HCT116 (cell line): ENCODE measurements around the gene TMEM106C. TPM values are rescaled to one million over a fixed set of nuclear protein-coding genes. Genes with fewer than 3 reads are reported as not detected.

Source experiments
- ATAC-seq: fragments of 200-7000 bp; cut with Tn5 transposase; 2 replicates; pipeline ENCODE4 v1.9.1; 2020; ENCODE audit warnings: mild to moderate bottlenecking, moderate library complexity
- BruUV-seq: library from RNA; stranded (reverse); fragments of 400-500 nt; replicated peaks from 2 replicates; lab custom pipeline; 2021; lab: Mats Ljungman, UMichigan
- CTCF ChIA-PET: fragments of 300-600 bp; sonication (Branson Sonifier 250); formaldehyde crosslinking; loops from one replicate; lab custom pipeline; 2021; ENCODE audit warnings: antibody characterized with exemption; lab: Charles Lee
- POLR2A ChIA-PET: fragments of 300-600, 350-600 bp; sonication (Branson Sonifier 250); formaldehyde crosslinking; loops from one replicate; lab custom pipeline; 2021; ENCODE audit warnings: antibody characterized with exemption; lab: Charles Lee
- RAD21 ChIA-PET, 2 experiments: fragments of 300-600 bp; sonication (Branson Sonifier 250); formaldehyde crosslinking; loops; one replicate each; lab custom pipeline; 2023; ENCODE audit warnings: low total read pairs in 2 of 2; ENCODE audit not compliant: uncharacterized antibody in 2 of 2, unreplicated experiment in 2 of 2, low non-redundant PET in 1 of 2; lab: Charles Lee
- DNase-seq: peaks from one replicate; pipeline ENCODE4 v3.0.0-alpha.2; 2010; ENCODE audit warnings: low read depth, low spot score
- H2AFZ ChIP-seq: fragments of 200-600 bp; shearing (Covaris generic), sonication (generic); 2 replicates; pipeline ENCODE4 v1.6.1; 2017; ENCODE audit warnings: low read depth, mixed run types, mixed read lengths, antibody characterized with exemption, low read length; ENCODE audit not compliant: poor library complexity, severe bottlenecking
- H3K27ac ChIP-seq: 2 replicates; pipeline ENCODE4 v1.5.1; 2012; ENCODE audit warnings: low read depth, low read length
- H3K27me3 ChIP-seq: fragments of 200-600 bp; sonication (generic); 2 replicates; pipeline ENCODE4 v1.6.1; 2016; ENCODE audit warnings: mixed run types, low read length, mixed read lengths; ENCODE audit not compliant: insufficient read depth
- H3K36me3 ChIP-seq, 2 experiments: fragments of 200-500 bp in 1 of 2; fragments of 200-600 bp in 1 of 2; sonication (Bioruptor generic) in 1 of 2; sonication (generic) in 1 of 2; 2 replicates each; pipeline versions ENCODE4 v1.5.1 to v1.6.1; 2014 to 2016; ENCODE audit warnings: low read length in 2 of 2, inconsistent platforms in 1 of 2, mixed read lengths in 1 of 2, mixed run types in 1 of 2; ENCODE audit not compliant: insufficient read depth in 2 of 2, control insufficient read depth in 1 of 2
- H3K4me1 ChIP-seq, 2 experiments: fragments of 200-600 bp in 1 of 2; sonication (generic) in 1 of 2; 2 replicates each; pipeline versions ENCODE4 v1.5.1 to v1.6.1; 2012 to 2017; ENCODE audit warnings: low read length in 2 of 2, inconsistent platforms in 1 of 2, mild to moderate bottlenecking in 1 of 2, mixed read lengths in 1 of 2, mixed run types in 1 of 2, moderate library complexity in 1 of 2; ENCODE audit not compliant: insufficient read depth in 2 of 2, control insufficient read depth in 1 of 2
- H3K4me2 ChIP-seq: fragments of 200-600 bp; sonication (generic); 2 replicates; pipeline ENCODE4 v1.6.1; 2017; ENCODE audit warnings: mixed run types, low read length, mixed read lengths
- H3K4me3 ChIP-seq, 2 experiments: fragments of 200-600 bp in 1 of 2; sonication (generic) in 1 of 2; replicated peaks in 1 of 2; 2 replicates each; pipeline ENCODE4 v1.5.1; 2011 to 2016; ENCODE audit warnings: low read length in 2 of 2, control low read depth in 1 of 2, low read depth in 1 of 2, mild to moderate bottlenecking in 1 of 2, mixed read lengths in 1 of 2, mixed run types in 1 of 2
- H3K79me2 ChIP-seq: fragments of 200-600 bp; sonication (generic); 2 replicates; pipeline ENCODE4 v1.6.1; 2017; ENCODE audit warnings: mild to moderate bottlenecking, mixed run types, low read length, moderate library complexity, mixed read lengths; ENCODE audit not compliant: insufficient read depth
- H3K9ac ChIP-seq: fragments of 200-600 bp; sonication (generic); 2 replicates; pipeline ENCODE4 v1.6.1; 2016; ENCODE audit warnings: low read length, mixed read lengths
- H3K9me2 ChIP-seq: fragments of 200-600 bp; sonication (generic), shearing (Covaris generic); 2 replicates; pipeline ENCODE4 v1.6.1; 2017; ENCODE audit warnings: mixed run types, mild to moderate bottlenecking, moderate library complexity; ENCODE audit not compliant: insufficient read depth
- H3K9me3 ChIP-seq, 2 experiments: fragments of 200-500 bp in 1 of 2; fragments of 200-600 bp in 1 of 2; sonication (Bioruptor generic) in 1 of 2; sonication (generic) in 1 of 2; 2 replicates each; pipeline ENCODE4 v1.6.1; 2014 to 2017; ENCODE audit warnings: low read length in 2 of 2, mixed read lengths in 2 of 2, inconsistent platforms in 1 of 2, low read depth in 1 of 2, mild to moderate bottlenecking in 1 of 2, mixed run types in 1 of 2, moderate library complexity in 1 of 2; ENCODE audit not compliant: control insufficient read depth in 1 of 2, insufficient read depth in 1 of 2
- H4K20me1 ChIP-seq: fragments of 200-600 bp; sonication (generic), shearing (Covaris generic); 2 replicates; pipeline ENCODE4 v1.6.1; 2017; ENCODE audit warnings: mixed run types, mild to moderate bottlenecking, moderate library complexity; ENCODE audit not compliant: insufficient read depth
- ATF3 ChIP-seq: IDR thresholded peaks from 2 replicates; pipeline ENCODE4 v1.6.1; 2012
- CBX3 ChIP-seq: IDR thresholded peaks from 2 replicates; pipeline ENCODE4 v1.6.1; 2012; ENCODE audit warnings: low read depth
- CEBPB ChIP-seq: IDR thresholded peaks from 2 replicates; pipeline ENCODE4 v1.6.1; 2012; ENCODE audit warnings: low read depth
- CTCF ChIP-seq, 3 experiments: fragments of 200-600 bp in 1 of 3; sonication (generic) in 1 of 3; IDR thresholded peaks in 2 of 3; conservative IDR thresholded peaks in 1 of 3; 2 replicates each; pipeline ENCODE4 v1.5.1; 2012 to 2017; ENCODE audit warnings: low read depth in 2 of 3, low read length in 2 of 3, antibody characterized with exemption in 1 of 3, borderline replicate concordance in 1 of 3, control low read depth in 1 of 3, mild to moderate bottlenecking in 1 of 3, mixed read lengths in 1 of 3, mixed run types in 1 of 3, moderate library complexity in 1 of 3; ENCODE audit not compliant: insufficient read depth in 1 of 3
- EGR1 ChIP-seq: IDR thresholded peaks from 2 replicates; pipeline ENCODE4 v1.6.1; 2012; ENCODE audit warnings: low read depth
- ELF1 ChIP-seq: IDR thresholded peaks from 2 replicates; pipeline ENCODE4 v1.6.1; 2012; ENCODE audit warnings: low read depth, borderline replicate concordance
- EZH2phosphoT487 ChIP-seq: fragments of 200-600 bp; IDR thresholded peaks from 2 replicates; pipeline ENCODE4 v1.6.1; 2018; ENCODE audit warnings: antibody characterized with exemption, borderline replicate concordance
- FOSL1 ChIP-seq: IDR thresholded peaks from 2 replicates; pipeline ENCODE4 v1.6.1; 2012; ENCODE audit warnings: low read depth
- JUND ChIP-seq: IDR thresholded peaks from 2 replicates; pipeline ENCODE4 v1.6.1; 2012
- MAX ChIP-seq: IDR thresholded peaks from 2 replicates; pipeline ENCODE4 v1.6.1; 2012
- POLR2A ChIP-seq: IDR thresholded peaks from 2 replicates; pipeline ENCODE4 v1.7.0; 2011; ENCODE audit warnings: borderline replicate concordance; ENCODE audit not compliant: insufficient read depth, insufficient read length; ENCODE audit errors: extremely low read depth
- REST ChIP-seq: IDR thresholded peaks from 2 replicates; pipeline ENCODE4 v1.6.1; 2012; ENCODE audit warnings: low read depth
- SIN3A ChIP-seq: IDR thresholded peaks from 2 replicates; pipeline ENCODE4 v1.6.1; 2012; ENCODE audit warnings: low read depth
- SP1 ChIP-seq: IDR thresholded peaks from 2 replicates; pipeline ENCODE4 v1.6.1; 2012; ENCODE audit warnings: low read depth
- TCF7L2 ChIP-seq: IDR thresholded peaks from 2 replicates; pipeline ENCODE4 v1.7.0; 2011; ENCODE audit warnings: borderline replicate concordance, inconsistent platforms; ENCODE audit not compliant: insufficient read depth, insufficient read length; ENCODE audit errors: extremely low read depth
- YY1 ChIP-seq: IDR thresholded peaks from 2 replicates; pipeline ENCODE4 v1.6.1; 2011; ENCODE audit warnings: low read length, low read depth, moderate library complexity, mild to moderate bottlenecking; ENCODE audit not compliant: insufficient replicate concordance; ENCODE audit errors: extremely low read depth
- ZBTB33 ChIP-seq: IDR thresholded peaks from 2 replicates; pipeline ENCODE4 v1.6.1; 2011; ENCODE audit warnings: mild to moderate bottlenecking, low read length, moderate library complexity; ENCODE audit not compliant: insufficient replicate concordance; ENCODE audit errors: extremely low read depth
- ZFX ChIP-seq: fragments of 450-650 bp; IDR thresholded peaks from 2 replicates; pipeline ENCODE4 v1.6.1; 2017
- intact Hi-C: fragments of 100-400 bp; cut with micrococcal nuclease; formaldehyde crosslinking; loops from 2 replicates; pipeline ENCODE4 v1.10.0; 2022
- total RNA-seq: library from RNA; stranded (reverse); gene quantifications from one replicate; pipeline ENCODE4 v1.2.1, GENCODE V29; 2021; ENCODE audit not compliant: unreplicated experiment

The TMEM106C gene
- total RNA-seq, 1 experiment from 2014 or later, result 94.7 TPM

- ChIA-PET RAD21 (no interaction called here), POLR2A (interaction anchor here (1.5 kb wide), 1 partner anchor 42 kb away, joined by 5 read pairs; the partner anchor contains the start of gene VDR), CTCF (interaction anchor here (1.2 to 1.5 kb wide), 2 partner anchors 109 to 203 kb away, joined by 3 read pairs; no protein-coding TSS in a partner anchor)
- no peak for TF ChIP-seq ZFX
- no peak for TF ChIP-seq SIN3A
- no peak for TF ChIP-seq ELF1
- TF ChIP-seq YY1, result no peak
- TF ChIP-seq POLR2A, result no peak
- TF ChIP-seq FOSL1, result no peak
- no peak for TF ChIP-seq SP1
- no peak for TF ChIP-seq REST
- TF ChIP-seq CBX3, result no peak
- no peak for TF ChIP-seq EGR1
- no peak for TF ChIP-seq CTCF (IDR thresholded peaks at IDR 0.05 in 2 of 3, conservative IDR thresholded peaks at IDR 0.05 in 1 of 3; ENCODE audit: borderline replicate concordance in 1 of 3, insufficient read depth in 1 of 3, low read depth in 2 of 3, low read length in 2 of 3)
- no peak for TF ChIP-seq ZBTB33
- TF ChIP-seq MAX, result no peak
- no peak for TF ChIP-seq ATF3
- no peak for TF ChIP-seq EZH2phosphoT487
- TF ChIP-seq CEBPB, result no peak
- no peak for TF ChIP-seq JUND
- TF ChIP-seq TCF7L2, result no peak
- H3K4me3 ChIP-seq, result no peak overlapping the region
- no peak overlapping the region for H3K27ac ChIP-seq
- ATAC-seq (no peak), DNase-seq (no peak)
- no peaks in the 10 kb centered on the region for H3K27me3 ChIP-seq
- no peaks in the 10 kb centered on the region for H4K20me1 ChIP-seq
- no TSS peak for BruUV-seq
- peaks cover 4 to 44% of the 10 kb centered on the region in 2 experiments; a peak in 3 of 4 replicates for H3K4me1 ChIP-seq
- intact Hi-C loops, result loop anchor here (10.0 kb wide), 1 partner anchor 217 kb away; no protein-coding TSS in a partner anchor
- H3K79me2 ChIP-seq, result no peaks in the 10 kb centered on the region
- H3K9ac ChIP-seq, result no peak overlapping the region
- H3K9me3 ChIP-seq, result no peaks in the 10 kb centered on the region
- H3K9me2 ChIP-seq, result no peaks in the 10 kb centered on the region
- H2AFZ ChIP-seq, result no peak overlapping the region
- no peaks in the 10 kb centered on the region for H3K36me3 ChIP-seq
- H3K4me2 ChIP-seq, result no peak overlapping the region
Measured at GRCh38 chr12:47947341-47947740, 16.1 kb upstream of the TMEM106C start.
